Measurements from ENCODE around the gene CISTR. TPM values are rescaled to one million over a fixed set of nuclear protein-coding genes. Genes with fewer than 3 reads are reported as not detected.

The CISTR gene
- total RNA-seq, 1 donor from 2014 or later: not detected

DNA sequence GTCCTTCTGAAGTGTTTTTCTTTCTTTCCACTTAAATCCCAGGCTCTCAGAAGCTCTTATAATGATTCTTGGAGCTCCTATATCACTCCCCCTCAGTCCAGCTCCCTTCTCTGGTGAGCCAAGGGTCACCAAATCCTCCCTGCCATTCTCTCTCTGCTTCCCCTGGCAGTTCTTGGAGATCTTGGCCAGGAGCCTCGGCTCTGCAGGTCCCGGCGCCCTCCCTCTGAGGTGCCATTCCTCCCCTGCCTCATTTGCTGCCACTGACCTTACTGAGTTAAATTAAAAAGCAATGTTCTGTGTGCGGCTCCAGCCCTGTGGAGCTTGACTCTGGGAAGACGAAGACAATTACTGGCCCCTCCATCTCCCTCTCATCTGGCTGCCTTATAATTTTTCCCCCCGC, 7.0 kb downstream of the CISTR start:
- intact Hi-C loops (cut with micrococcal nuclease): loop anchor here (5.0 kb wide), 1 partner anchor 443 kb away; the partner anchor contains the start of gene SMUG1

DNA sequence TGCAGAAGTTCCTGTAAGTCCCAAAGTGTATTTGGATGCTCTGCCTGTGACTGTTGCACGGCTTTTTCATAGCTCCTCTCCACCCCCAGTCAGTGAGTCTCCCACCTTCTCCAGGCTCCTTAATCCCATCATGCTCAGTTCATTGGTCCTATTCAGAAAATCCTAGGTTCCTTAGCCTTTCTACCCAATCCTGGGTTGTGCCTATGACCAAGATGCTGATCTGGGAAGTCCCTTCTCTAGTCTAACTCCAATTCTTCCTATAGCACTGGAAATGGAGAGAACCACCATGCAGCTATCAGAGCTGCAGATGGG, 7.7 kb downstream of the CISTR start:
- intact Hi-C loops (cut with micrococcal nuclease): no loop called here

DNA sequence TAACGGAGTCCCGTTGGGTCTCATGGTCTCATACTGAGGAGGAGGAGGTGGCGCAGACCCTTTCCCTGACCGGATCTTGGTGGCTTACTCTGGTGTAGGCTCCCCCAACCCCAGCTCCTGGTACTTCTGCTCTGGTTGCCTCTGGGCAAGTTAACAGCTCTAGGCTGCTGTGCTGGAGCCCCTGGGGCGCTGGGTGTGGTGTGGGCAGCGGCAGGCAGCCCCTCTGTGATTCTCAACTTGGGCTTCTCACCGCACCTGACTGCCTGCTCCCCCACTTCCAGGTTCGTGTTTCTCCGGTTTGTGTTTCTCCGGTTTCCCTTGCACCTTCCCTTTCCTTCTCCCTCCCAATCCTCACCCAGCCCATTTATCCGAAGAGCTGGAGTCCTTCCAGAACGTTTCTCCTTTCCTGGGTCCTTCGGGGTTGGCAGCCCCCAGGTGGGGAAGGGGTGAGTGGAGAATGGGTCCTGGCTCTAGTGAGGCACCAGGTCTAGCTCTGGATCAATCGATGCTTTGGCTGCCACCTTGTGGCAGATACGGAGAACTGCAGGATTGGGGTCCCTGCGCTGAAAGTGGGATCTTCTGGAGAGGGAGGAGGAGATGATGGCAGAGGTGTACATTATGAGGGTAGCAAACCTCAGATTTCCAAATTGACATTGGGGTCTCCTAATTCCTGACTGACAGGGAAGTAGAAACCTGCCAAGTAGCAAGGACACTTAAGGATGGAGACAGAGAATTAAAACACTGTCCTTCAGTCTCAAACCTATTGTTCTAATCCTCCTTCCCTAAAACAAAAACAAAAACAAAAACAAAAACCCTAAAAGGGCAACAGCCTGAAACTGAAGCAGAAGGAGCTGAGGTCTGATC, 8.3 kb downstream of the CISTR start:
- intact Hi-C loops (cut with micrococcal nuclease): loop anchor here (1.0 kb wide), 1 partner anchor 200 kb away; no protein-coding TSS in a partner anchor

DNA sequence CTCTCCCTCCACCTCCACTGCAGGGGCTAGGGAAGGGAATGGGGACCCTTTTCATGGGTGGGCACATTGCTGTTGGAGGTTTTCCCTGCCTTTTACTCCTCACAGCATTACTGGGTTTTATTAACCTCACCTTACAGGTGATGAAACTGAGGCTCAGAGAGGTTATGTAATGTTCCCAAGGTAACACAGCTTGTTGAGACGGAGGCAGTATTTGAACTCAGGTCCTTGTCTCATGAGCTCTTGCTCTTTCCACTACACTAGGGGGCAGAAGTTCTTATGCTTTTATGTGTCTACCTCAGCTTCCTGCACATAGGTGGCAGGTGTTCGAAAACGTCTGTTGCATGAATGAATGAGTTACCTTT, 11.7 kb downstream of the CISTR start:
- intact Hi-C loops (cut with micrococcal nuclease): no loop called here

DNA sequence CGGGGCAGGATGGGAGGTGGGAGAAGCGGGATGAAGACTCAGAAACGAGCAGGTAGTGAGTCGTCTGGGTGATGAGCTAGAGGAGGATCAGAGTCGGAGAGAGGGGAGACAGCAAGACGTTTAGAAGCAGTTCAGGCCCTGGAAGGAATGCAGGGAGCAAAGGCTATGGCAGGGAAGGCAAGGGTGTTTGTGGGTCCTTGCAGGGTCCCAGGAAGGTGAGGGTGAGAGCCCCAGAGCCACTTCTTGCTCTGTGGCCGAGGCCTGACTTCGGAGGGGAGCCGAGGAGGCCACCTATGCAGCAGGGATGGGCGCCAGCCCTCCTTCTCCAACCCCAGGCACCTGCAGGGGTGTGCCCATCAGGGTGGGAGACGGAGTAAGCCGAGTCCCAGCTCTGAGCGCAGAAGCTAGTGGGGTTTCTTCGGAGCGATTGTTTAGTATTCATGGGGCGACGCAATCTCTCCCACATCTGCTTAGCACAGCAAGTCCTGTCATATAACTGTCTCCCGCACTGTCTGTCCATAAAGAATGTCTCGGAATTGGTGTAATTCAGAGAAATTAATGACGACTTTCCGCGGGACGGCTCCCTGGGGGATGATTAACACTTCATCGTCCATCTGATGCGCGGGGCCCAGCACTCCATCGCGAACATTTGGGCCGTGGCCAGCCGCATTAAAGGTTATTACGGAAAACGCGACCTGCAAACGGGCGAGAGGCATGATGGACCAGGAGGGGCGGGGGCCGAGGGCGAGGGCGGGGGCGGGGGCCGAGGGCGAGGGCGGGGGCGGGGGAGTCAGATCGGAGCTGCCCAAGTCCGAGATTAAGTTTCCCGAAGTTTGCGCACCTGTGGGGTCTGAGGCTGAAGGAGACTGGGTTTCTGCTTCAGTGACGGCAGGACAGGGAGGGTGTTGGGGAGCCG, 12.3 kb downstream of the CISTR start:
- intact Hi-C loops (cut with micrococcal nuclease): no loop called here

DNA sequence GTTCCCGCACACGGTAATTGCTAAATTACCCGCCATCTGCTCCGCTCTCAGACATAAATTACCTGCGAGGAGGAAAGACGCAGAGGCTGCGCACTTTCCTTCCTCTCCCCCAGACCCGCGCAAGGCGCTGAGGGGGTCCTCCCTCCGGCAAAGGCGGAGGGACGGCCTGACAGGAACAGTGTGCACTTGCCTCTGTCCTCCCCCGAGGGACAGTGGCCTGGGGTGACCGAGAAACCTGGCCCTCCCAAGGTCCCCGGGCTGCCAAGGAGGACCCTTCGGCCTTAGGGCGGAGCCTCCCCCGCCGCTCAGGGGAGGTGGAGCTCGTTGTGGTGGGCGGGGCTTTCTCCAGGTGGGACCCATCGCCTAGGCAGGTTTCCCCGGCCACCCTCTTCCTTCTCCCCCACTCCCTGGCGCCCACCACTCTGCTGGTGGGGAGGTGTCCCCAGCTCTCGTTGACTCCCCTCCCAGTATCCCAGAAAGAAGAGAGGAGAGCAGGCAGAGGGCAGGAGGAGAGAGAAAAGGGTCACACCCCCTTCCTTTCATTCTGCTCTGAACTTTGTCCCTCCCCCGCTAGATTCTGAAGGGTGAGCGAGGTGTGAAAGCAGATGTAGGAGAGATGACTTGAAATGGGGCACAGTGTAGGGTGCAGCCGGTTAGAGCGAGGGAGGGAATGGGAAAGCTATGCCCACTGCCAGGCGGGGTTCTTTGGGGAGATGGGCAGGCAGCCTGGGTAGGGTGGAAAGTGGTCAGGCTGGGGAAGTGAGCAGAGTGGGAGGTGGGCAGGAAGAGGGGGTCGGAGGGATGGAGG, 13.2 kb downstream of the CISTR start:
- intact Hi-C loops (cut with micrococcal nuclease): loop anchor here (1.0 kb wide), 1 partner anchor 11 kb away; the partner anchor contains the start of gene CALCOCO1

DNA sequence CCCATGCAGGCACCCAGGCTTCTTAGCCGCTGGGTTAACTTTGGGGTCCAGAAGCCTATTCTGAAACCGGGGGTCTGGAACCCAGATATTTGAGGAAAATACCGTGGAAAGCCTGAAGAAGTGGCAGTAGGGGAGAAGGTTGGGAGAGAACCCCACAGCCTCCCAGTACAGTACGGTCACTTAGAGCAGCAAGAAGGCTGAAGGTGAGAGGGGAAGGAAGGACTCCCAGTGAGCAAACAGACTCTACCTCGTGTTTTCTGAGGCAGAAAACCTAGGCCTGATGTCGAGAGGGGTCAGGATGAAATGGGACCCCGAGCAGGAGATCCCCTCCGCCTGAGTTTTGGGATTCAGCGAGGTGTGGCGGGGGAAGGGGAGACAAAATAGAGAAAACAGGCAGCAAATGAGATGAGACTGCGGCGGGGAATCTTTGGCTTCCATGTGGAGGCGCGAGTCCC, 13.8 kb downstream of the CISTR start:
- intact Hi-C loops (cut with micrococcal nuclease): loop anchor here (1.0 kb wide), 1 partner anchor 11 kb away; the partner anchor contains the start of gene CALCOCO1

DNA sequence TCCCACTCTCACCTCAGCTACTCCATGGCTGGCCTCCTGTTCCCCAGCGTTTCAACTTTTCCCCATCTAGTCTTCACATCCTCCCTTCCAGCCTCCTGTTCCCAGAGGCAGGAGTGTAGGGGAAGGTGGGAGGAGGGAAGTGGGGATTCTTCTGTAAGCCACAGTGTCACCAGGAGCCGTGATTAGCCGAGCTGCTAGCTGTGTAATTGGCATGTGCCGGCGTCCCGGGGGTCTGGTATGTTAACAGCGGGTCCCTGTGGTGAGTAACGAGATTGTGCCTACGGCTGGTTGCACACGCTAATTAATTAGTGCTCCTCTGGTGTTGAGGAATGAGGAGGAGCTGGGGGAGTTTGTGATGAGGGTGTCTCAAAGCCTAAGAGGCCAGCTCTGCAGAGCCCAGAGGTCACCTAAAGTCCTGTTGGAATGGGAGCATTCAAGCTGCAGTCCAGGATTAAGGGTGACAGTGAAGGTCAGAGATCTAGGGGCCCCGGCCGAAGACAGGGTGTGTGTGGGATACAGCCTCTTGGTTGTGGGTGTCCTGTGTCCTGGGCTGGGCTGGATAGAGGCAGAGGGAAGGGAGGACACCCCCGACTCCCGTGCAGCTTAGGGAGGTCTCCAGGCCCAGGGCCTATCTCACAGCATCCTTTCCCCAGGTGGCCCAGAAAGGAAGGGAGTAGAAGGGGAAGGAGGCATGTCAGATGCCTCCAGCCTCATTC, 14.5 kb downstream of the CISTR start:
- intact Hi-C loops (cut with micrococcal nuclease): no loop called here

DNA sequence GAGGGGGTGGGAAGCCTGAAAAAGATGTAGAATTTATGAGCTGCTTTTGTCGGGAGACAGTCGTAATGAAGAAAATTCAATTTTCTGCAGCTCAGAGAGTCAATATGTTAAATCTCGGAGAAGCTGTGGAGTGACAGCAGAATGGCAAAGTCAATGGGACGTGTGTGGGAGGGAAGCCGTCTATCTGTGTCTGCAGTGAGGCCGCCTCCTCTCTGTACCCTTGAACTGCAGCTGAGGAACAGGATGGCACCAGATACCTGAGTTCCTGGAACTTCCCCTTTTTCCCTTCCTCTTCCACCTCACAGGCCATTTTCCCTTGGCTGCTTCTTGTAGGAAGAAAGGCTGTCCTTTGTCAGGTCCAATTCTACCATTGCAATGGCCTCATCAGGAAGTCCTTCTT, 15.2 kb downstream of the CISTR start:
- intact Hi-C loops (cut with micrococcal nuclease): no loop called here

DNA sequence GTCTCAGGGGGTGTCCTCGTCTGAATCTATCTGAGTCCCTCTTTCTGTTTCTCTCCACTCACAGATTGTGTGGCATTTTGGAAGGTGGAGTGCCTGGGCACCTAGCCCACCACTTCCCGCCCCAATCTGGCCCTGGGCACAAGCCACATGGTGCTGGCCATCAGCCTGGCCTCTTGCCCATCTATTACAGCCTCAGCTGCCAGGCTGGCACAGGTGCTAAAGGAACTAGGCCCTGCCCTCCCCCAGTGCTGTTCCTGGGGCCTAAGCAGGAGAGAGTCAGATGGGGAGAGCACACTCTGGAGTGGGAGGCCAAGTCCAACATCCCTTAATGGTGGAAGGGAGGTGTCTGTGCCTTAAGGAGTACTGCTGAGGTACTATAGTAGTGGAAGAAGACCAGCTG, 16.2 kb downstream of the CISTR start:
- intact Hi-C loops (cut with micrococcal nuclease): no loop called here

DNA sequence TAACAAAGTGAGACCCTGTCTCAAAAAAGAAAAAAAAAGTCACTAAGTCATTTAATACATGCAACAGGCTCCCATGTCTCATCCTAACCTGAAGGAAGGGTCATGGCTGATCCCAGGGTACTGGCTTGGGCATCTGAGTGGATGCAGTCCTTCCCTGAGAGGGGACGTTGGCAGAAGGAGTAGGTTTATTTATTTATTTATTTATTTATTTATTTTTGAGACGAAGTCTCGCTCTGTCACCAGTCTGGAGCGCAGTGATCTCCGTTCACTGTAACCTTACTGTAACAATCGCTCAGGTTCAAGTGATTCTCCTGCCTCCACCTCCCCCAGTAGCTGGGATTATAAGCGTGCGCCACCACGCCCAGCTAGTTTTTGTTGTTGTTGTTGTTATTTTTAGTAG, 17.4 kb downstream of the CISTR start:
- intact Hi-C loops (cut with micrococcal nuclease): no loop called here

DNA sequence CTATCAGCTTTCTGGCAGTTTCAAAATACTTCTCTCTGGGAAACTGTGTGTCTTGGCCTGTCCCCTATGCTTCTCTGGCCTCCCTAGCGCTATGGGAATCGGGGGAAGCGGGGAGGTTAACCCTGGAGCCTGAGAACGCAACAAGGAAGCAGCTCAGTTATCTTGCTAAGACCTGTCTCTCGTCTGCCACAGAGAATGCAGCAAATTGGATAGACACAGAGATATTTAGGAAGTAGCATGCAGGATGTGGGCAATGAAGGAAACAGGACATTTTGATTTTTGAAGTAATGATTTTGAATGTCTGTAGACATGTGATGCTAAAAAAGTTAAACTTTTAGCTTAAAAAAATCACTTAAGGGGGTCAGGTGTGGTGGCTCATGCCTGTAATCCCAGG, 18.0 kb downstream of the CISTR start:
- intact Hi-C loops (cut with micrococcal nuclease): no loop called here

DNA sequence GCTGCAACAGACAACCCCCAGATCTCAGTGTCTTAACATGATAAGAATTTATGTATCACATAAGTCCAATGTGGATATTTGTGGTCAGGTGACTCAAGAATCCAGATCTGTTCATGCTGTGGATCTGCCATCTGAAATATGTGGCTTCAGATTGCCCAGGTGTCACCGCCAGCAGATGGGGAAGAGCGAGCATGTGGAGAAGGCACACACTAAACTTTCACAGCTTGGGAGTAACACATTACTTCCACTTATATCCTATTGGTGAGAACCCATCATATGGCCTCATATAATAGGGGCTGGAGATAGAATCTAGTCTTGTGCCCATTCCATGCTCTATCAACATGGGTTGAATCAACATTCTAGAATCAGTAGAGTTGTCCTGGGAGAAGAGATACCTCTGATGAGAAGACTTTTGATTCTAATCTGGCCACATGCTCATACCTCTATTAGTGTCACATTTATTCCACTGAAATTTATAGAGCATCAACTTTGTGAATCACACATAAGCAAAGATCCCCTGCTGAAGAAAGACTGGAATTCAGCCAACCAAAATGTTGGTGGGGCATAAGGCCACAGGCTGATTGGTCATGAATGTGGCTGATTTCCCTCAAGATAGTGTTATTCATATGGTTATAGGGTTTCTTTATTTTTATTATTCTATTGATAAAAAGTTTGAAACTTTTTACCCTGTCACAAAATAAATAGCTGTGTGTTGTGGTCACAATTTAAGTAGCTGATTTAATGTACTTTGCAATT, 18.6 kb downstream of the CISTR start:
- intact Hi-C loops (cut with micrococcal nuclease): no loop called here

DNA sequence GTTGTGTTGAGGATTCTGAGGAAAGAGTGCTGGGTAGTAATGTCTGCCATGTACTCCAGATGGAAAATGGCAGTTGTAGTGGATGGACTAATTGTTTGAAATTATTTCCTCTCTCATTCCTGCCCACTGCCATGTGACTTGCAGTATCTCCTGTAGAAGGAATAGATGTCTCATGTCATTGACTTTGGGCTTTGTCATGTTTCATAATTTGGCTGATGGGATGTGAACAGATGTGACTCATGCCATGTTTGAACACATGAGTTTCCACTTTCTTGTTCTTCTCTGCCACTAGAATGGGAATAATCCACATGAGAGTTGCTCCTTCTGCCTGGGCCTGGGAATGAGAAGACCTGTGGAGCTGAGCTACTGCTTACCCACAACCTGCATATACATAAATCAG, 22.1 kb downstream of the CISTR start:
- intact Hi-C loops (cut with micrococcal nuclease): no loop called here

DNA sequence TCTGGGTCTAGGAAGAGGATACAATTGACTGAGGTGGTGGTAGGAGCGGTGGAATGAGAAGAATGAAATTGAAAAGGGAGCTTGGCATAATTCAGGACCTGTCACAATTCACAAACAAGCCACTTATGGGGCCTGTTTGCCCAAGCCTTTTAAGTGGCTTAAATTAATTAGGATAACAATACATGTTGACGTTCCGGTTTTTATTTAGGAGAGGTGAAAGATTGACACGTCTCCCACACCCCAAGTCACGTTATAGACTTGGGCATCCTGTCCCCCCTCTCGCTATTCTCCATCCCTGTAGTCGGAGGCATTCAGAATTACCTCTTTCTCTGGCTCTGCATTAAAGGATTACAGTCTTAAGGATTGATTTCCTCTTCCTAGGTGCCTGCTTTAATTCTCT, 23.6 kb downstream of the CISTR start:
- intact Hi-C loops (cut with micrococcal nuclease): no loop called here

DNA sequence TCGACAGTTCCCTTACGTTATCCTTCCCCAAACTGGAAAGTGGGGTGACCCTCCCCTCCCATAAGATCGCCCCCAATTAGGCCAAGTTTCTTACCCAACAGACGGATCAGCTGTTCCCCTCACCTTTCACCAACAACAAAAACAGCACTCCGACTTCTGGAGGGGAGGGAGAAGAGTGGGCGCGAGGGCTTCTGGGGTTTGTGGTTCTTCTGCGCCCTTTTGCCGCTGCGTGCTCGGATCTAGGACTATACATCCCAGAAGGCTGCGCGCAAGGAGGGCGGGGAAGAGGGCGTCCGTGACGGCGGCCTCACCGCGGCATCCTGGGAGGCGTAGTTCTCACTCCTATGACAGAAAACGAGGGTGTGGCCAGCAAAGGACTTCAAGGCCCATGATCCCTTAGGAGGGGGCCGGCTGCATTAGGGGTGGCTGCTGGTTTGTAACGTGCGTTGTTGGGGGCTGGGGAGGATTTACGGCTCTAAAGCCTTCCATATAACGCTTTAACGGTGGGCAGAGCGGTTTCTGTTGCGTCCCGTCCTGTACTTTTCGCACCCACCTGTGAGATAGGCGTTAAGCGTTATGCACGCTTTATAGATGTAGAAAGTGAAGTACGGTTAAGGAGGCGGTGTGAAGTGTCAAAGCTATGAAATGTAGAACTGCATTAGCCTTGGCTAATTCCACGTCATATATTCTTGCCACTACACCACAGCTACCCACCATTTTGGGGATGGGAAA, 24.3 kb downstream of the CISTR start, which contains the start of gene CALCOCO1:
Gene CALCOCO1, minus strand, starts transcription at position 143 of the 732 bp plus-strand sequence. CDS start 2,210 bp downstream, outside the sequence.
- intact Hi-C loops (cut with micrococcal nuclease): loop anchor here (1.0 to 2.0 kb wide), 21 partner anchors 11 to 1987 kb away; partner anchors contain the start of genes ATF7, ATP5MC2, CBX5 and COPZ1

DNA sequence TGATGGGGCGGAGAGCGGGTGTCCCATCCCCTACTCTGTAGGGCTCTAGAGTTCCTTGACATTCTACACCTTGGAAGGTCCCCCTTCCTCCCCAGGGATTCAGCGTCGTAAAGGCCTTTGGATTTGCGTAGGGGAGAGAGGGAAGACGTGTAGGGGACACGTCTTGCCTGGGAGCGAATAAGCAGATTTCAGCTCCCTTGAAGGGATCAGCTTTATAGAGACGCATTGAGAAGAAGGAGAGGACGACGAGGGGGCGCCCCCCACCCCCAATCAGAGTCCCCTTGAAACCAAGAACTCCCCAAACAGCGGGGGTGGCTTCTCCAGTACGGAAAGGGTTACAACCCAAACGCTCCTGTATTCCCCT, 24.9 kb downstream of the CISTR start:
- intact Hi-C loops (cut with micrococcal nuclease): loop anchor here (1.0 to 2.0 kb wide), 21 partner anchors 11 to 1988 kb away; partner anchors contain the start of genes ATF7, ATP5MC2, CBX5 and COPZ1

DNA sequence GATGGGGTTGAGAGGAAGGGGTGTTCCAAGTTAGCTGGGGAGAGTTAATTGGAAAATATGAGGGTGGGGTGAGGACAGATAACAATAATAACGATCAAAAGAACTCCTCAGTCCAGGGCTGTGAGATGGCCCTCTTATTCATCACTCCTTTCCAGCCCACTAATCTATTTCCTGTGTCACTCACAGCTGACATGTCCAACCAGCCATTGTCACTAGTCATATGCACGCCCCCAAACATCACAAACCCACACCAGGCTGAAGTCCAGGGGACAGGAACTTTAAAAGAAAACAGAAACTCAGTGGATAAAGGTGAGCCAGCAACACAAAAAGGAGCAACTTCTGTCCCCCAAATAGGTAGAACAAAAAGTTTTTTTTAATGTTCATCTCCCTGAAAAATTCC, 25.4 kb downstream of the CISTR start:
- intact Hi-C loops (cut with micrococcal nuclease): loop anchor here (2.0 kb wide), 2 partner anchors 234 to 1988 kb away; no protein-coding TSS in a partner anchor

DNA sequence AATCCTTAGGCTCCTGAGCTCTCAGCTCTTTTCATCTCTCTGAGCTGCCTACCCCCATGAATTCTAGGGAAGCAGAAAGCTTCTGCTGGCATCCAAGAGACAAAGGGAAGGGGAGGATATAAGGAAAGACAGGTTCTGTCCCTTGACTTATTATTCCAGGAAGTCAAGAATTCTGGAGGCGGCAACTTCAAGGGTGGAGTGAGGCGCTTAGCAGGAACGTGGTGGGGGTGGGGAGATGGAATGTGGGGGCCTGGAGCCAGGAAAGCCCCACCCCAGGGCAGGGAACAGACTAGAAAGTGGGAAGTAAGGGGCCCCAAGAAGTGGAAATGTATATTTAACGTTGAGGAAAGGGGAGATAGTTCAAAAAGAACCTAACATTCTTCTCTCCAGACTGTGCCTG, 26.0 kb downstream of the CISTR start:
- intact Hi-C loops (cut with micrococcal nuclease): loop anchor here (2.0 kb wide), 2 partner anchors 233 to 1989 kb away; no protein-coding TSS in a partner anchor
